ENCODE data around the gene PROZ. TPM values are rescaled to one million over a fixed set of nuclear protein-coding genes. Genes with fewer than 3 reads are reported as not detected.

The PROZ gene
- polyA plus RNA-seq, 2 of the 4 experiments (the other 2 are of a cell fraction) = not detected

DNA sequence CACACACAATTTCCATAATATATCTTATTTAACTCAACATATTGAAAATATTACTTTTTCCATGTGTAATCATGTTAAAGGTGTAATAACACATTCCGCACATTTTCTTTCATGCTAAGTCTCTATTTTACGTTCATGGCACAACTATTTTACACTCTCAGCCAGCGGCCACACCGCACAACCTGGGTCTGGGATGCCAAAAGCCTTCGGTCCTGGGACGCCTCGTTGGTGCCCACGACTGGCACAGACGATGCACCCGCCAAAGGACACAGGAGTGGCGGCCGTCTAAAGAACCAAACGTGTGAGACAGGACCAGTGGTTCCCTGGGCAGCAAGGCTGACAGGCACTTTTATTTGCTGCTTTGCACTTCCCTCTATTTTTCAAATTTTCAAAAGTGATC lies 10.0 kb upstream of the PROZ start:
- CTCF ChIA-PET = no interaction called here
- Histone ChIP-seq H3K4me3 (no peak overlapping the region), H3K4me2 (no peak overlapping the region), H3K27ac (no peak overlapping the region), H3K9me3 (no peaks in the 10 kb centered on the region), H3K4me1 (peaks cover 3% of the 10 kb centered on the region; the same call in 2 of the 3 replicates)
- POLR2A ChIA-PET = no interaction called here
- ATAC-seq (no peak), FAIRE-seq (no peak), DNase-seq (ENCODE audit: low read depth in 1 of 2, low spot score in 1 of 2) (no peak)
- TF ChIP-seq CBX8 (IDR thresholded peaks at IDR 0.05) = no peak
- no peak for TF ChIP-seq MAFK (IDR thresholded peaks at IDR 0.05; ENCODE audit: partially characterized antibody)
- TF ChIP-seq, protein P1, sequence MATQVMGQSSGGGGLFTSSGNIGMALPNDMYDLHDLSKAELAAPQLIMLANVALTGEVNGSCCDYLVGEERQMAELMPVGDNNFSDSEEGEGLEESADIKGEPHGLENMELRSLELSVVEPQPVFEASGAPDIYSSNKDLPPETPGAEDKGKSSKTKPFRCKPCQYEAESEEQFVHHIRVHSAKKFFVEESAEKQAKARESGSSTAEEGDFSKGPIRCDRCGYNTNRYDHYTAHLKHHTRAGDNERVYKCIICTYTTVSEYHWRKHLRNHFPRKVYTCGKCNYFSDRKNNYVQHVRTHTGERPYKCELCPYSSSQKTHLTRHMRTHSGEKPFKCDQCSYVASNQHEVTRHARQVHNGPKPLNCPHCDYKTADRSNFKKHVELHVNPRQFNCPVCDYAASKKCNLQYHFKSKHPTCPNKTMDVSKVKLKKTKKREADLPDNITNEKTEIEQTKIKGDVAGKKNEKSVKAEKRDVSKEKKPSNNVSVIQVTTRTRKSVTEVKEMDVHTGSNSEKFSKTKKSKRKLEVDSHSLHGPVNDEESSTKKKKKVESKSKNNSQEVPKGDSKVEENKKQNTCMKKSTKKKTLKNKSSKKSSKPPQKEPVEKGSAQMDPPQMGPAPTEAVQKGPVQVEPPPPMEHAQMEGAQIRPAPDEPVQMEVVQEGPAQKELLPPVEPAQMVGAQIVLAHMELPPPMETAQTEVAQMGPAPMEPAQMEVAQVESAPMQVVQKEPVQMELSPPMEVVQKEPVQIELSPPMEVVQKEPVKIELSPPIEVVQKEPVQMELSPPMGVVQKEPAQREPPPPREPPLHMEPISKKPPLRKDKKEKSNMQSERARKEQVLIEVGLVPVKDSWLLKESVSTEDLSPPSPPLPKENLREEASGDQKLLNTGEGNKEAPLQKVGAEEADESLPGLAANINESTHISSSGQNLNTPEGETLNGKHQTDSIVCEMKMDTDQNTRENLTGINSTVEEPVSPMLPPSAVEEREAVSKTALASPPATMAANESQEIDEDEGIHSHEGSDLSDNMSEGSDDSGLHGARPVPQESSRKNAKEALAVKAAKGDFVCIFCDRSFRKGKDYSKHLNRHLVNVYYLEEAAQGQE (IDR thresholded peaks at IDR 0.05) = no peak
- no peak for TF ChIP-seq KDM1A (IDR thresholded peaks at IDR 0.05; ENCODE audit: low read depth)
- no peak for TF ChIP-seq RNF2 (IDR thresholded peaks at IDR 0.05; ENCODE audit: borderline replicate concordance, low read depth)
- TF ChIP-seq CHD4 (IDR thresholded peaks at IDR 0.05; ENCODE audit: borderline replicate concordance) = no peak
- no peak for TF ChIP-seq FOXS1 (CRISPR knock-in tag; IDR thresholded peaks at IDR 0.05)
- no peak for TF ChIP-seq HOXA7 (CRISPR knock-in tag; IDR thresholded peaks at IDR 0.05)
- TF ChIP-seq SMC3 (IDR thresholded peaks at IDR 0.05) = no peak
- TF ChIP-seq BHLHE40 (IDR thresholded peaks at IDR 0.05; ENCODE audit: low read depth, low read length) = no peak
- TF ChIP-seq, protein P2, sequence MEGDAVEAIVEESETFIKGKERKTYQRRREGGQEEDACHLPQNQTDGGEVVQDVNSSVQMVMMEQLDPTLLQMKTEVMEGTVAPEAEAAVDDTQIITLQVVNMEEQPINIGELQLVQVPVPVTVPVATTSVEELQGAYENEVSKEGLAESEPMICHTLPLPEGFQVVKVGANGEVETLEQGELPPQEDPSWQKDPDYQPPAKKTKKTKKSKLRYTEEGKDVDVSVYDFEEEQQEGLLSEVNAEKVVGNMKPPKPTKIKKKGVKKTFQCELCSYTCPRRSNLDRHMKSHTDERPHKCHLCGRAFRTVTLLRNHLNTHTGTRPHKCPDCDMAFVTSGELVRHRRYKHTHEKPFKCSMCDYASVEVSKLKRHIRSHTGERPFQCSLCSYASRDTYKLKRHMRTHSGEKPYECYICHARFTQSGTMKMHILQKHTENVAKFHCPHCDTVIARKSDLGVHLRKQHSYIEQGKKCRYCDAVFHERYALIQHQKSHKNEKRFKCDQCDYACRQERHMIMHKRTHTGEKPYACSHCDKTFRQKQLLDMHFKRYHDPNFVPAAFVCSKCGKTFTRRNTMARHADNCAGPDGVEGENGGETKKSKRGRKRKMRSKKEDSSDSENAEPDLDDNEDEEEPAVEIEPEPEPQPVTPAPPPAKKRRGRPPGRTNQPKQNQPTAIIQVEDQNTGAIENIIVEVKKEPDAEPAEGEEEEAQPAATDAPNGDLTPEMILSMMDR (IDR thresholded peaks at IDR 0.05) = no peak
- no peak for TF ChIP-seq EHF (CRISPR knock-in tag; IDR thresholded peaks at IDR 0.05)
- TF ChIP-seq EHMT2 (IDR thresholded peaks at IDR 0.05; ENCODE audit: low read depth) = no peak
- TF ChIP-seq FOSB (CRISPR knock-in tag; IDR thresholded peaks at IDR 0.05) = no peak
- no peak for TF ChIP-seq POLR2AphosphoS2 (conservative IDR thresholded peaks at IDR 0.05; ENCODE audit: low read length)
- TF ChIP-seq RCOR1 (IDR thresholded peaks at IDR 0.05; ENCODE audit: low read depth, low read length) = no peak
- no peak for TF ChIP-seq TP53 (CRISPR knock-in tag; IDR thresholded peaks at IDR 0.05)
- TF ChIP-seq, protein P3, sequence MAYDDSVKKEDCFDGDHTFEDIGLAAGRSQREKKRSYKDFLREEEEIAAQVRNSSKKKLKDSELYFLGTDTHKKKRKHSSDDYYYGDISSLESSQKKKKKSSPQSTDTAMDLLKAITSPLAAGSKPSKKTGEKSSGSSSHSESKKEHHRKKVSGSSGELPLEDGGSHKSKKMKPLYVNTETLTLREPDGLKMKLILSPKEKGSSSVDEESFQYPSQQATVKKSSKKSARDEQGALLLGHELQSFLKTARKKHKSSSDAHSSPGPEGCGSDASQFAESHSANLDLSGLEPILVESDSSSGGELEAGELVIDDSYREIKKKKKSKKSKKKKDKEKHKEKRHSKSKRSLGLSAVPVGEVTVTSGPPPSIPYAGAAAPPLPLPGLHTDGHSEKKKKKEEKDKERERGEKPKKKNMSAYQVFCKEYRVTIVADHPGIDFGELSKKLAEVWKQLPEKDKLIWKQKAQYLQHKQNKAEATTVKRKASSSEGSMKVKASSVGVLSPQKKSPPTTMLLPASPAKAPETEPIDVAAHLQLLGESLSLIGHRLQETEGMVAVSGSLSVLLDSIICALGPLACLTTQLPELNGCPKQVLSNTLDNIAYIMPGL (CRISPR knock-in tag; IDR thresholded peaks at IDR 0.05; ENCODE audit: borderline replicate concordance) = no peak
- no peak for TF ChIP-seq MAZ (IDR thresholded peaks at IDR 0.05; ENCODE audit: borderline replicate concordance, low read depth, low read length)
- no peak for TF ChIP-seq ZFP36 (IDR thresholded peaks at IDR 0.05; ENCODE audit: borderline replicate concordance, partially characterized antibody)
- WGBS (ENCODE audit: missing lambda C conversion rate) = 86% methylated on average over 13 of the region's 13 CpGs

DNA sequence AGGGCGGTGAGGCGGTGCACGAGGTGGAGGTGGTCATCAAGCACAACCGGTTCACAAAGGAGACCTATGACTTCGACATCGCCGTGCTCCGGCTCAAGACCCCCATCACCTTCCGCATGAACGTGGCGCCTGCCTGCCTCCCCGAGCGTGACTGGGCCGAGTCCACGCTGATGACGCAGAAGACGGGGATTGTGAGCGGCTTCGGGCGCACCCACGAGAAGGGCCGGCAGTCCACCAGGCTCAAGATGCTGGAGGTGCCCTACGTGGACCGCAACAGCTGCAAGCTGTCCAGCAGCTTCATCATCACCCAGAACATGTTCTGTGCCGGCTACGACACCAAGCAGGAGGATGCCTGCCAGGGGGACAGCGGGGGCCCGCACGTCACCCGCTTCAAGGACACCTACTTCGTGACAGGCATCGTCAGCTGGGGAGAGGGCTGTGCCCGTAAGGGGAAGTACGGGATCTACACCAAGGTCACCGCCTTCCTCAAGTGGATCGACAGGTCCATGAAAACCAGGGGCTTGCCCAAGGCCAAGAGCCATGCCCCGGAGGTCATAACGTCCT lies 9.4 kb upstream of the PROZ start:
- H3K27ac ChIP-seq = no peak overlapping the region
- DNase-seq (ENCODE audit: low read depth in 1 of 2, low spot score in 1 of 2) = no peak
- peaks cover 4% of the 10 kb centered on the region; the same call in 2 of the 3 replicates for H3K4me1 ChIP-seq
- no peak overlapping the region for H3K4me3 ChIP-seq
- WGBS (ENCODE audit: missing lambda C conversion rate) = 93% methylated on average over 20 of the region's 38 CpGs
- ChIA-PET POLR2A (no interaction called here), CTCF (no interaction called here)
- H3K9me3 ChIP-seq = no peaks in the 10 kb centered on the region
- no peak overlapping the region for H3K4me2 ChIP-seq
- ATAC-seq = no peak
- no peak for FAIRE-seq
- TF ChIP-seq, protein P4, sequence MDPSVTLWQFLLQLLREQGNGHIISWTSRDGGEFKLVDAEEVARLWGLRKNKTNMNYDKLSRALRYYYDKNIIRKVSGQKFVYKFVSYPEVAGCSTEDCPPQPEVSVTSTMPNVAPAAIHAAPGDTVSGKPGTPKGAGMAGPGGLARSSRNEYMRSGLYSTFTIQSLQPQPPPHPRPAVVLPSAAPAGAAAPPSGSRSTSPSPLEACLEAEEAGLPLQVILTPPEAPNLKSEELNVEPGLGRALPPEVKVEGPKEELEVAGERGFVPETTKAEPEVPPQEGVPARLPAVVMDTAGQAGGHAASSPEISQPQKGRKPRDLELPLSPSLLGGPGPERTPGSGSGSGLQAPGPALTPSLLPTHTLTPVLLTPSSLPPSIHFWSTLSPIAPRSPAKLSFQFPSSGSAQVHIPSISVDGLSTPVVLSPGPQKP (IDR thresholded peaks at IDR 0.05; ENCODE audit: low read depth, low read length) = no peak
- TF ChIP-seq FOXS1 (CRISPR knock-in tag; IDR thresholded peaks at IDR 0.05) = no peak
- TF ChIP-seq JUNB (IDR thresholded peaks at IDR 0.05) = no peak
- TF ChIP-seq, protein P5, sequence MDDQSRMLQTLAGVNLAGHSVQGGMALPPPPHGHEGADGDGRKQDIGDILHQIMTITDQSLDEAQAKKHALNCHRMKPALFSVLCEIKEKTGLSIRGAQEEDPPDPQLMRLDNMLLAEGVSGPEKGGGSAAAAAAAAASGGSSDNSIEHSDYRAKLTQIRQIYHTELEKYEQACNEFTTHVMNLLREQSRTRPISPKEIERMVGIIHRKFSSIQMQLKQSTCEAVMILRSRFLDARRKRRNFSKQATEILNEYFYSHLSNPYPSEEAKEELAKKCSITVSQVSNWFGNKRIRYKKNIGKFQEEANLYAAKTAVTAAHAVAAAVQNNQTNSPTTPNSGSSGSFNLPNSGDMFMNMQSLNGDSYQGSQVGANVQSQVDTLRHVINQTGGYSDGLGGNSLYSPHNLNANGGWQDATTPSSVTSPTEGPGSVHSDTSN (IDR thresholded peaks at IDR 0.05) = no peak
- no peak for TF ChIP-seq TP53 (CRISPR knock-in tag; IDR thresholded peaks at IDR 0.05)
- TF ChIP-seq EP300 (IDR thresholded peaks at IDR 0.05) = no peak
- no peak for TF ChIP-seq EHMT2 (IDR thresholded peaks at IDR 0.05; ENCODE audit: low read depth)
- TF ChIP-seq ZC3H11A (IDR thresholded peaks at IDR 0.05) = no peak
- TF ChIP-seq CHD4 (IDR thresholded peaks at IDR 0.05; ENCODE audit: borderline replicate concordance) = no peak
- no peak for TF ChIP-seq RCOR1 (IDR thresholded peaks at IDR 0.05; ENCODE audit: low read depth, low read length)
- TF ChIP-seq HOXB13 (CRISPR knock-in tag; IDR thresholded peaks at IDR 0.05; ENCODE audit: low read depth) = no peak
- TF ChIP-seq, protein P6, sequence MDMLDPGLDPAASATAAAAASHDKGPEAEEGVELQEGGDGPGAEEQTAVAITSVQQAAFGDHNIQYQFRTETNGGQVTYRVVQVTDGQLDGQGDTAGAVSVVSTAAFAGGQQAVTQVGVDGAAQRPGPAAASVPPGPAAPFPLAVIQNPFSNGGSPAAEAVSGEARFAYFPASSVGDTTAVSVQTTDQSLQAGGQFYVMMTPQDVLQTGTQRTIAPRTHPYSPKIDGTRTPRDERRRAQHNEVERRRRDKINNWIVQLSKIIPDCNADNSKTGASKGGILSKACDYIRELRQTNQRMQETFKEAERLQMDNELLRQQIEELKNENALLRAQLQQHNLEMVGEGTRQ (IDR thresholded peaks at IDR 0.05) = no peak
